HG02759 (cell line): ENCODE results near the gene APOBEC3B.
"Not testable (repeated sequence)": the region's sequence is repeated elsewhere in the genome, so short reads cannot be mapped to it uniquely, and the experiment has no call there.

ENCODE experiments used
- ATAC-seq: cut with Tn5 transposase; IDR thresholded peaks from one replicate; pipeline ENCODE4 v1.9.1; 2021; ENCODE audit warnings: mild to moderate bottlenecking, moderate library complexity; ENCODE audit not compliant: unreplicated experiment

Gene APOBEC3B

GRCh38 chr22:38981992-38982927 lies at the start of gene APOBEC3B:
Gene APOBEC3B (plus strand): TSS chr22:38982347. CDS start chr22:38982454, 107 bp downstream.
- peak; percentile 57 for ATAC-seq

GRCh38 chr22:38935023-38935422 lies 47.1 kb upstream of the APOBEC3B start:
- no peak for ATAC-seq

GRCh38 chr22:38935616-38936015 lies 46.5 kb upstream of the APOBEC3B start:
- no peak for ATAC-seq

- ATAC-seq, result no peak
Observed at GRCh38 chr22:38936562-38936961, 45.6 kb upstream of the APOBEC3B start.

GRCh38 chr22:38937036-38937435 lies 45.1 kb upstream of the APOBEC3B start:
- no peak for ATAC-seq

- no peak for ATAC-seq
Observed at GRCh38 chr22:38937541-38937940, 44.6 kb upstream of the APOBEC3B start.

GRCh38 chr22:38938221-38938620 lies 43.9 kb upstream of the APOBEC3B start:
- ATAC-seq, result no peak

GRCh38 chr22:38938925-38939324 lies 43.2 kb upstream of the APOBEC3B start:
- ATAC-seq, result no peak

GRCh38 chr22:38940811-38941384 lies 41.2 kb upstream of the APOBEC3B start:
- ATAC-seq, result peak; percentile 19

- ATAC-seq, result peak; percentile 69
Observed at GRCh38 chr22:38941488-38941987, 40.6 kb upstream of the APOBEC3B start.

- no peak for ATAC-seq
Observed at GRCh38 chr22:38942702-38943101, 39.4 kb upstream of the APOBEC3B start.

- ATAC-seq, result no peak
Observed at GRCh38 chr22:38943201-38943600, 38.9 kb upstream of the APOBEC3B start.

GRCh38 chr22:38943882-38944281 lies 38.3 kb upstream of the APOBEC3B start:
- no peak for ATAC-seq

- no peak for ATAC-seq
Observed at GRCh38 chr22:38944653-38945052, 37.5 kb upstream of the APOBEC3B start.

GRCh38 chr22:38945706-38946338 lies 36.3 kb upstream of the APOBEC3B start:
- not testable (repeated sequence) for ATAC-seq

GRCh38 chr22:38946771-38947170 lies 35.4 kb upstream of the APOBEC3B start:
- ATAC-seq, result no peak

- ATAC-seq, result no peak
Observed at GRCh38 chr22:38947321-38948140, 34.6 kb upstream of the APOBEC3B start.

GRCh38 chr22:38948181-38948940 lies 33.8 kb upstream of the APOBEC3B start:
- ATAC-seq, result no peak

GRCh38 chr22:38949889-38950405 lies 32.2 kb upstream of the APOBEC3B start:
- no peak for ATAC-seq
